Gastroesophageal sphincter (tissue), 4 donors: ENCODE results near the gene MAP4K4. TPM values are rescaled to one million over a fixed set of nuclear protein-coding genes. Genes with fewer than 3 reads are reported as not detected.

Experiments used
- ATAC-seq: fragments of 150-250 bp; one replicate; pipeline ENCODE4 v1.9.1; 2016; ENCODE audit warnings: mild to moderate bottlenecking, moderate library complexity
- H3K27ac ChIP-seq, 4 donors: fragments of 200-600 bp; sonication (generic) in 3 of 4; 1 replicate in 3 of 4; 2 replicates in 1 of 4; pipeline ENCODE4 v1.5.1; 2016 to 2019
- H3K27me3 ChIP-seq: fragments of 200-600 bp; sonication (generic); one replicate; pipeline ENCODE4 v1.5.1; 2019
- H3K36me3 ChIP-seq, 2 donors: fragments of 200-600 bp; sonication (generic); one replicate each; pipeline ENCODE4 v1.5.1; 2019; ENCODE audit warnings: control low read depth in 1 of 2
- H3K4me1 ChIP-seq, 3 donors: fragments of 200-600 bp; sonication (generic); 1 replicate in 2 of 3; 2 replicates in 1 of 3; pipeline ENCODE4 v1.5.1; 2016 to 2019; ENCODE audit warnings: control low read depth in 2 of 3
- H3K4me3 ChIP-seq, 2 donors: fragments of 200-600 bp; sonication (generic); one replicate each; pipeline ENCODE4 v1.5.1; 2019; ENCODE audit warnings: mild to moderate bottlenecking in 1 of 2, moderate library complexity in 1 of 2
- H3K9me3 ChIP-seq, 3 donors: fragments of 200-600 bp; sonication (generic); one replicate each; pipeline ENCODE4 v1.5.1; 2017 to 2019; ENCODE audit warnings: control low read depth in 2 of 3
- EP300 ChIP-seq: sonication (generic); formaldehyde crosslinking; IDR thresholded peaks from one replicate; pipeline ENCODE4 v1.6.1; 2017; ENCODE audit warnings: antibody characterized with exemption, mild to moderate bottlenecking
- POLR2A ChIP-seq, 2 donors: fragments of 450-650 bp; IDR thresholded peaks; one replicate each; pipeline ENCODE4 v1.6.1; 2017; ENCODE audit warnings: antibody characterized with exemption in 2 of 2, mild to moderate bottlenecking in 2 of 2, moderate library complexity in 1 of 2
- POLR2AphosphoS5 ChIP-seq: sonication (generic); formaldehyde crosslinking; IDR thresholded peaks from one replicate; pipeline ENCODE4 v1.6.1; 2017; ENCODE audit warnings: antibody characterized with exemption
- WGBS, 2 donors: methylation state at CpG; one replicate each; pipeline ENCODE4 v1.1.5; 2018; ENCODE audit warnings: low coverage in 1 of 2; 5-methylcytosine and 5-hydroxymethylcytosine counted together
- total RNA-seq, 4 donors: library from RNA; depleted of rRNA; stranded (reverse); fragments of >200 nt; gene quantifications; one replicate each; pipeline ENCODE4 v1.1.0, GENCODE V29; 2016
- TF ChIP-seq, protein P1 (sequence below), 4 experiments: fragments of 200-600 bp in 2 of 4; fragments of 450-650 bp in 2 of 4; sonication (generic) in 1 of 4; IDR thresholded peaks; one replicate each; pipeline ENCODE4 v1.5.1; 2017 to 2019; ENCODE audit warnings: antibody characterized with exemption in 4 of 4, mild to moderate bottlenecking in 2 of 4, moderate library complexity in 2 of 4

Gene MAP4K4
- total RNA-seq, 4 donors from 2014 or later: 35.8 to 59.5 (median 48.9) TPM

- peaks cover 0 to 46% (median 0%) of the 10 kb centered on the region in 3 donors for H3K9me3 ChIP-seq
- WGBS, 2 donors: 40 to 87% methylated on average over 1 of the region's 1 CpG
- no peak overlapping the region for H3K4me3 ChIP-seq
- H3K36me3 ChIP-seq: no peaks in the 10 kb centered on the region
- no peaks in the 10 kb centered on the region for H3K4me1 ChIP-seq
- no peak for ATAC-seq
- H3K27ac ChIP-seq: no peak overlapping the region
- TF ChIP-seq POLR2A (IDR thresholded peaks at IDR 0.05) (no peak), EP300 (no peak), POLR2AphosphoS5 (no peak)
- TF ChIP-seq, protein P1, sequence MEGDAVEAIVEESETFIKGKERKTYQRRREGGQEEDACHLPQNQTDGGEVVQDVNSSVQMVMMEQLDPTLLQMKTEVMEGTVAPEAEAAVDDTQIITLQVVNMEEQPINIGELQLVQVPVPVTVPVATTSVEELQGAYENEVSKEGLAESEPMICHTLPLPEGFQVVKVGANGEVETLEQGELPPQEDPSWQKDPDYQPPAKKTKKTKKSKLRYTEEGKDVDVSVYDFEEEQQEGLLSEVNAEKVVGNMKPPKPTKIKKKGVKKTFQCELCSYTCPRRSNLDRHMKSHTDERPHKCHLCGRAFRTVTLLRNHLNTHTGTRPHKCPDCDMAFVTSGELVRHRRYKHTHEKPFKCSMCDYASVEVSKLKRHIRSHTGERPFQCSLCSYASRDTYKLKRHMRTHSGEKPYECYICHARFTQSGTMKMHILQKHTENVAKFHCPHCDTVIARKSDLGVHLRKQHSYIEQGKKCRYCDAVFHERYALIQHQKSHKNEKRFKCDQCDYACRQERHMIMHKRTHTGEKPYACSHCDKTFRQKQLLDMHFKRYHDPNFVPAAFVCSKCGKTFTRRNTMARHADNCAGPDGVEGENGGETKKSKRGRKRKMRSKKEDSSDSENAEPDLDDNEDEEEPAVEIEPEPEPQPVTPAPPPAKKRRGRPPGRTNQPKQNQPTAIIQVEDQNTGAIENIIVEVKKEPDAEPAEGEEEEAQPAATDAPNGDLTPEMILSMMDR (IDR thresholded peaks at IDR 0.05): no peak
- H3K27me3 ChIP-seq: peaks cover 14% of the 10 kb centered on the region
These were observed 207.4 kb downstream of the MAP4K4 start for GRCh38 chr2:101904916-101905315.

- Histone ChIP-seq H3K4me1 (no peaks in the 10 kb centered on the region), H3K4me3 (no peak overlapping the region), H3K9me3 (peaks cover 0 to 51% (median 0%) of the 10 kb centered on the region in 3 donors), H3K36me3 (no peaks in the 10 kb centered on the region), H3K27ac (no peak overlapping the region), H3K27me3 (peaks cover 14% of the 10 kb centered on the region)
- TF ChIP-seq POLR2AphosphoS5: no peak
- TF ChIP-seq, protein P1 (IDR thresholded peaks at IDR 0.05): no peak
- TF ChIP-seq EP300: no peak
- no peak for TF ChIP-seq POLR2A (IDR thresholded peaks at IDR 0.05)
- ATAC-seq: no peak
- WGBS, 2 donors: 71 to 81% methylated on average over 6 to 7 of the region's 9 CpGs
These were observed 208.3 kb downstream of the MAP4K4 start for GRCh38 chr2:101905746-101906336.

- Histone ChIP-seq H3K27ac (no peak overlapping the region), H3K4me3 (no peak overlapping the region)
- WGBS, 2 donors: 53 to 63% methylated on average over 1 of the region's 1 CpG
These were observed 212.3 kb downstream of the MAP4K4 start for GRCh38 chr2:101909760-101910159.

GRCh38 chr2:101912545-101912944 is 215.0 kb downstream of the MAP4K4 start:
- no peak overlapping the region for H3K4me3 ChIP-seq
- H3K27me3 ChIP-seq: no peaks in the 10 kb centered on the region
- no peak overlapping the region for H3K27ac ChIP-seq
- no peaks in the 10 kb centered on the region for H3K36me3 ChIP-seq
- no peak for TF ChIP-seq POLR2A (IDR thresholded peaks at IDR 0.05)
- no peak for TF ChIP-seq POLR2AphosphoS5
- TF ChIP-seq, protein P1 (IDR thresholded peaks at IDR 0.05): no peak
- no peak for TF ChIP-seq EP300
- no peak for ATAC-seq
- WGBS, 2 donors: 83 to 94% methylated on average over 2 of the region's 2 CpGs
- H3K9me3 ChIP-seq: peaks cover 0 to 18% (median 0%) of the 10 kb centered on the region in 3 donors
- no peaks in the 10 kb centered on the region for H3K4me1 ChIP-seq

More at GRCh38 chr2:101909760-101910159, 212.3 kb downstream of the MAP4K4 start:
- Histone ChIP-seq H3K36me3 (no peaks in the 10 kb centered on the region), H3K27me3 (peaks cover 14% of the 10 kb centered on the region), H3K4me1 (no peaks in the 10 kb centered on the region), H3K9me3 (peaks cover 0 to 35% (median 0%) of the 10 kb centered on the region in 3 donors)
- TF ChIP-seq, protein P1 (IDR thresholded peaks at IDR 0.05): no peak
- TF ChIP-seq EP300: no peak
- no peak for TF ChIP-seq POLR2AphosphoS5
- no peak for TF ChIP-seq POLR2A (IDR thresholded peaks at IDR 0.05)
- ATAC-seq: no peak

- 62 to 86% methylated on average over 4 to 5 of the region's 5 CpGs for WGBS, 2 donors
- no peaks in the 10 kb centered on the region for H3K27me3 ChIP-seq
- peak; percentile 28 for ATAC-seq
- H3K27ac ChIP-seq: no peak overlapping the region
- H3K9me3 ChIP-seq: peaks cover 0 to 33% (median 0%) of the 10 kb centered on the region in 3 donors
- H3K4me3 ChIP-seq: no peak overlapping the region
- no peaks in the 10 kb centered on the region for H3K36me3 ChIP-seq
- no peaks in the 10 kb centered on the region for H3K4me1 ChIP-seq
- TF ChIP-seq POLR2AphosphoS5 (no peak), EP300 (no peak)
These were observed 223.9 kb downstream of the MAP4K4 start for GRCh38 chr2:101921319-101921952.
